CD4-positive, alpha-beta T cell treated with Interferon alpha-2 for 1 hour (primary cell): ENCODE results near the gene LIMS2.
A peak's percentile ranks its signal among the peaks of the same experiment; 100 is the strongest.

Source experiments
- DNase-seq, 2 donors: peaks; one replicate each; pipeline ENCODE4 v3.0.0-alpha.2; 2020 to 2022

LIMS2 gene

DNA sequence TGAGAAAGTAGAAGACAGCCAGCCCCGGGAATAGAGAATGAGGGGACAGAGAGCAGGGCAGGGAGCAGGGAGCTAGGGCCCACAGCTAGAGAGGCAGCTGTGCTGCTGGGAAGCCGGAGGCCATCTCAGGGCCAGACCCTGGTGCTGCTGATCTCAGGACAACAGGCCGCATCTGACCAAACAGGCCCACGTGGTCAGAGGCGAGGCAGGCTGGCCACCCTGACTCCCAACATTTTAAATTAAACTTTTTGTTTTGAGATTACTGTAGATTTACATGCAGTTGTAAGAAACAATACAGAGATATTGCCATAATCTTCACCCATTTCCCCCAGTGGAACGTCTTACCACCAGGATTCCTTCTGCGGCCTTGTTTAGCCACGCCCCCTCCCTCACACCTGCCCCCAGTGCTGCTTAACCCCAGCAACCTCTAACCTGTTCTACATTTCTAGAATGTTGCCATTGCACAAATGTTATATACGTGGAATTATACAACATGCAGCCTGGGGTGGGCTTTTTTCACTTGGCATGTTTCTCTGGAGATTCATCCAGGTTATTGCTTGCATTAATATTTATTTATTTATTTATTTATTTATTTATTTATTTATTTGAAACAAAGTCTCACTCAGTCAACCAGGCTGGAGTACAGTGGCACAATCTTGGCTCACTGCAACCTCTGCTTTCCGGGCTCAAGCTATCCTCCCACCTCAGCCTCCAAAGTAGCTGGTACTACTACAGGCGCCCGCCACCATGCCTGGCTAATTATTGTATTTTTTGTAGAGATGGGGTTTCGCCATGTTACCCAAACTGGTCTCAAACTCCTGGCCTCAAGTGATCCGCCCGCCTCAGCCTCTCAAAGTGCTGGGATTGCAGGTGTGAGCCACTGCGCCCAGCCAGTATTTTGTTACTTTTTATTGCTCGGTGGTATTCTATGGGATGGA, 78.0 kb downstream of the LIMS2 start:
- no peak for DNase-seq

- no peak for DNase-seq
Measured at GRCh38 chr2:127596311-127597045, 78.9 kb downstream of the LIMS2 start.

GRCh38 chr2:127594116-127594591, 81.2 kb downstream of the LIMS2 start:
- DNase-seq: no peak

GRCh38 chr2:127593228-127594115, 81.9 kb downstream of the LIMS2 start:
- no peak for DNase-seq

DNA sequence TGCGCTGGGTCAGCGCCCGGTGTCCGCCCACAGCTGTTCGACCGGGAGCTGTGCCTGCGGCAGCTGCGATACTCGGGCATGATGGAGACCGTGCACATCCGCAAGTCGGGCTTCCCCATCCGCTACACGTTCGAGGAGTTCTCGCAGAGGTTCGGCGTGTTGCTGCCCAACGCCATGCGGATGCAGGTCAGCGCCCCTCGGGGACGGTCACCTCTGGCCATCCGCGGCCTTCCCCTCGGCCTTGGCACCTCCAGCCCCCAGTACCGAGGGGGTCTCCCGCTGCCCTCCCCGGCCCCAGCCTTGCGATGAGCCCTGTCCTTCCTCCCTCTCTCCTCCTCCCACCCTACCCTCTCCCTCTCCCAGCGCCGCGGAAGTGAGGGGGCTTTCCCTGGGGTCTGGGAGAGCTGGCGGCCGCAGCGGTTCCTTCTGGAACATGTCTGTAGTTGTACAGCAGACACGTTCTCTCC, 82.5 kb downstream of the LIMS2 start:
- no peak for DNase-seq

DNA sequence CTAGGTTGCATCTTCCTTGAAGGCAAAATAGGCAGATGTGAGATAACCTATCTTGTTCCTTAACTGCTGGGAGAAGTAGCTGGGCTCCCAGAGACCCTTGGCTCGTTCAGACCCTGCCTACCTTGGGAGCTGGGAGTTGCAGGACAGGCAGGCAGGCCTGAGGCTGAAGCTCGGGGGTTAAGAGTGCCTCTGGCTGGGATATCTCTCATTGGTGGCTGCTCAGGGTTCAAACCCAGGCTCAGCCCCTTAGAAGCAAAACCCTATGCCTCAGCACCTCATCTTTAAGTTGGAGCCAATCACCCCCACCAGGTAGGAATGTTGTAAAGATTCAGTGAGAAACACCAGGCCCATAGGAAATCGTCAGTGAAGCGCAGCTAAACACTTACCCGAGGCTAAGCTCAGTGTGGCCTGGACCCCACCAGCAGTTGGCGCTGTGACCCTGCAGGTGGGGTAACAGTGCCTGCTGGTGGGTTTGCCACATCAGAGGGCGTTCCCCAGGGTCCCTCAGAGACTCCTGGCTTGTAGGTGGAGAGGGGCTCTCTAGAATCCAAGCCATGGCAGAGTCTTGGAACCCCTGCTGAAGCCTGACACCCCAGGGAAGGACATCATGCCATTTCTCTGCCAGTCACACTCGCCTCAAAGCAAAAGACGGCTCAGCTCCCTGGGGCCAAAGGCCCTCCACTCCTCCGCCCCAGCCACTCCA, 84.0 kb downstream of the LIMS2 start:
- DNase-seq: peak; percentile 64 to 68

- DNase-seq: no peak
Measured at GRCh38 chr2:127590386-127591190, 84.7 kb downstream of the LIMS2 start.

GRCh38 chr2:127589841-127590240, 85.5 kb downstream of the LIMS2 start:
- DNase-seq: no peak

- no peak for DNase-seq
Measured at GRCh38 chr2:127589358-127589757, 86.0 kb downstream of the LIMS2 start.
